ENCODE measurements around the gene GPR155.
A peak's percentile ranks its signal among the peaks of the same experiment; 100 is the strongest.
"Not testable (repeated sequence)": the region's sequence is repeated elsewhere in the genome, so short reads cannot be mapped to it uniquely, and the experiment has no call there.

GPR155 gene

DNA sequence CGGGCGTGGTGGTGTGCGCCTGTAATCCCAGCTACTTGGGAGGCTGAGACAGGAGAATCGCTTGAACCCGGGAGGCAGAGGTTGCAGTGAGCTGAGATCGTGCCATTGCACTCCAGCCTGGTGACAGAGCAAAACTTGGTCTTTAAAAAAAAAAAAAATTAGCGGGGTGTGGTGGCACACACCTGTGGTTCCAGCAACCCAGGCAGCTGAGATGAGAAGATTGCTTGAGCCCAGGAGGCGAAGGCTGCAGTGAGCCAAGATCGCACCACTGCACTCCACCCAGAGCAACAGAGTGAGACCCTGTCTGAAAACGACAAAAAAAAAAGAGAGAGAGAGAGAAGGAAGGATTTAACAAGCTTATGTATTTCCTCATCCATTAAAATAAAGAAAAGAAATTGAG, 2.7 kb upstream of the GPR155 start:
- not testable (repeated sequence) for DNase-seq

GRCh38 chr2:174487820-174488162, 962 bp upstream of the GPR155 start:
- no peak for DNase-seq

- DNase-seq = peak; percentile 82
Measured at GRCh38 chr2:174487108-174487819, 435 bp upstream of the GPR155 start.

- DNase-seq = no peak
Measured at GRCh38 chr2:174485788-174486562, 854 bp downstream of the GPR155 start.

DNA sequence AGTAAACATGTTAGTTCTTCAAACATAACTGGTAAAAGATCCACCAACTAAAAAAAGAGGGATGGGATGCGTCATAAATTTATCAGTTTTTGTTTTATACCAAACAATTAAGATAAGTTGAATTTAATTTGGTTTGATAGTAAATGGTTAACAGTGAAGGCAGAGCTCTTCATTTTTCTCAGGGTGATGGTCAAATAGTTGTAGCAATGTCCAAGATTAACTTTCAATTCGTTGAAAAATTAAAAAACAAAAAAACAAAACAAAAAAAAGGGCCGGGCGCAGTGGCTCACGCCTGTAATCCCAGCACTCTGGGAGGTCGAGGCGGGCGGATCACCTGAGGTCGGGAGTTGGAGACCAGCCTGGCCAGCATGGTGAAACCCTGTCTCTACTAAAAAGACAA, 1.8 kb downstream of the GPR155 start:
- not testable (repeated sequence) for DNase-seq

- DNase-seq = no peak
Measured at GRCh38 chr2:174484573-174484972, 2.3 kb downstream of the GPR155 start.

GRCh38 chr2:174482854-174483253, 4.0 kb downstream of the GPR155 start:
- DNase-seq = no peak

GRCh38 chr2:174477759-174478158, 9.1 kb downstream of the GPR155 start:
- no peak for DNase-seq

DNA sequence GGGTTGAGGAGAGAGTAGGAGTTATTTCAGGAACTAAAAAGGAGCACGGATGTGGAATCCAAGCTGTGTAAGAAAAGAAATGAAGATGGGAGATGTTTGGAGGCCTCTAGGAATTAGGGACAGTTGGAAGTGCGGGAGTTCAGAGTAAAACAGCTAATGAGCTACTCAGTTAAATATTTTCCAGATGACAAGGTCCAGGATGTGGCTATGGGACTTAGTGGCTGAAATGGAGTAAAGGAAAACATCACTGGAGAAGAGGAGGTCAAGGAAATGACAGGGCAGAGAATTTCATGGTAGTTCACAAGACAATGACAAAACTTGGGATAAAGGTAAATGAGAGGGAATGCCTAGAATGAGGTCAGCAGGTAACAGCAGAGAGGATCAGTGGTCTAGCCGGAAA, 13.0 kb downstream of the GPR155 start:
- no peak for DNase-seq

DNA sequence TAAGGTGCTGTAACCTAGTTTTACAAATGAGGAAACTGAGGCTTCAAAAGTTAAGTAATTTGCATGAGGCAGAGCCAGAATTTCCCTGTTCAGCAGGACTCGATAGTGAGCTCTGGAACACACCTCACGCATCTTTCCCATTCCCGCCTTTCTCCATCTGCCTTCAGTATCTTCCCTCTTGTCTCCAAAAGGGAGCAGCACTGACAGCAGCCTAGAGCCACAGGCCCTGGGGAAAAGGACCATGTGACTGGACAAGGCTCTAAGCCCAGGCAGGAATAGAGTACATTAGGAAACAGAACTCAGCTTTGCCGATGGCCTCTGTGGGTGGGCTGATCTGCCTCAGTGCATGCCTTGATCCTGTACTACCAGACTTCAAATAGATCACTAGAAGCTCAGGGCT, 21.5 kb downstream of the GPR155 start:
- DNase-seq = no peak

- DNase-seq = no peak
Measured at GRCh38 chr2:174461221-174461620, 25.6 kb downstream of the GPR155 start.

GRCh38 chr2:174454566-174454965, 32.3 kb downstream of the GPR155 start:
- DNase-seq = no peak

DNA sequence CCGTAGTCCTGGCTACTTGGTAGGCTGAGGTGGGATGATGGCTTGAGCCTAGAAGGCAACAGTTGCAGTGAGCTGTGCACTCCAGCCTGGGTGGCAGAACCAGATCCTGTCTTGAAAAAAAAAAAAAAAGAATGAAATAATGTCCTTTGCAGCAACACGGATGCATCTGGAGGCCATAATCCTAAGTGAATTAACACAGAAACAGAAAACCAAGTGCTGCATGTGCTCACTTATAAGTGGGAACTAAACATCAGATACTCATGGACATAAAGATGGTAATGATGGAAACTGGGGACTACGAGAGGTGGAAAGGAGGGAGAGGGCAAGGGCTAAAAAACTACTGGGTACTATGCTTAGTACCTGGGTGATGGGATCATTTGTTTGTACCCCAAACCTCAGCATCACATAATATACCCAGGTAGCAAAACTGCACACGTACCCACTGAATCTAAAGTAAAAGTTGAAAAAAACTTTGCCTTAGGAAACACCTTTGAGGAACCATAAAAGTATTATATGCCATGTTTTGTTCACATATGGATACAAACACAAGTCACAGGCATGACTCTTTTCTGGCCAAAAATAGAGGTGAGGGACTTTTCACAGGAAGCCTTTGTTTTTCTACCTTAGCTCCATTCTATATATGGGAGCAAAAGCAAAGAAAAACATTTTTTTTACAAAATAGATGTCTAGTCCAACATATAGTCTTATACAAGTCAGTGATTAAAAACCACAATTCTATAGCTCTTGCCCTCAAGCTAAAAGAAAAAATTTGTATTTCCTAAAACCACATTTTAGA, 36.6 kb downstream of the GPR155 start:
- DNase-seq = no peak

DNA sequence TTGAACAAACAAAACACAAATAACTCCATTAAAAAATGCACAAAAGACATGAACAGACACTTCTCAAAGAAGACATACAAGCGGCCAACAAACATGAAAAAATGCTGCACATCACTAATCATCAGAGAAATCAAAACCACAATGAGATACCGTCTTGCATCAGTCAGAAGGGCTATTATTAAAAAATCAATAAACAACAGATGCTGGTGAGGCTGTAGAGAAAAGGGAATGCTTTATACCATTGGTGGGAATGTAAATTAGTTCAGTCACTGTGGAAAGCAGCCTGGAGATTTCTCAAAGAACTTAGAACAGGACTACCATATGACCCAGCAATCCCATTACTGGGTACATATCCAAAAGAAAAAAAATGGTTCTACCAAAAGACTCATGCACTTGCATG, 37.8 kb downstream of the GPR155 start:
- DNase-seq = no peak

GRCh38 chr2:174446531-174446930, 40.3 kb downstream of the GPR155 start:
- no peak for DNase-seq

DNA sequence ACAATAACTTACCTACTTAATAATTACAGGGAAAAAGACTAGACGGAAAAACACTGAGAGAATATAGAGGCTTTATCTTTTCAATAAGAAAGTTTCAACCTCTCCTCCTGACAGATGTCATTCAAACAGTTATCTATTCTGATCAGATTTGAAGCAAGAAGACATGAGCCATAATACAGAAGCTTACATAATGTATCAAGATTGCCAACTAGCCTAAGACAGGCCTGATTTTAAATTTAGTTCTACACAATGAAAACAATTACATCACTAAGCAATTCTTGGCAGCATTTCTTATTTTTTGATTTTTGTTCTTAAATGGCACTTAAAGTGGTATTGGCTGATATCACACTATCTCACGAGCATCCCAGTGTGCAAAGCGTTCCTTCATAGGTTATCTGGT, 41.6 kb downstream of the GPR155 start:
- DNase-seq = no peak

- no peak for DNase-seq
Measured at GRCh38 chr2:174444761-174445160, 42.1 kb downstream of the GPR155 start.

DNA sequence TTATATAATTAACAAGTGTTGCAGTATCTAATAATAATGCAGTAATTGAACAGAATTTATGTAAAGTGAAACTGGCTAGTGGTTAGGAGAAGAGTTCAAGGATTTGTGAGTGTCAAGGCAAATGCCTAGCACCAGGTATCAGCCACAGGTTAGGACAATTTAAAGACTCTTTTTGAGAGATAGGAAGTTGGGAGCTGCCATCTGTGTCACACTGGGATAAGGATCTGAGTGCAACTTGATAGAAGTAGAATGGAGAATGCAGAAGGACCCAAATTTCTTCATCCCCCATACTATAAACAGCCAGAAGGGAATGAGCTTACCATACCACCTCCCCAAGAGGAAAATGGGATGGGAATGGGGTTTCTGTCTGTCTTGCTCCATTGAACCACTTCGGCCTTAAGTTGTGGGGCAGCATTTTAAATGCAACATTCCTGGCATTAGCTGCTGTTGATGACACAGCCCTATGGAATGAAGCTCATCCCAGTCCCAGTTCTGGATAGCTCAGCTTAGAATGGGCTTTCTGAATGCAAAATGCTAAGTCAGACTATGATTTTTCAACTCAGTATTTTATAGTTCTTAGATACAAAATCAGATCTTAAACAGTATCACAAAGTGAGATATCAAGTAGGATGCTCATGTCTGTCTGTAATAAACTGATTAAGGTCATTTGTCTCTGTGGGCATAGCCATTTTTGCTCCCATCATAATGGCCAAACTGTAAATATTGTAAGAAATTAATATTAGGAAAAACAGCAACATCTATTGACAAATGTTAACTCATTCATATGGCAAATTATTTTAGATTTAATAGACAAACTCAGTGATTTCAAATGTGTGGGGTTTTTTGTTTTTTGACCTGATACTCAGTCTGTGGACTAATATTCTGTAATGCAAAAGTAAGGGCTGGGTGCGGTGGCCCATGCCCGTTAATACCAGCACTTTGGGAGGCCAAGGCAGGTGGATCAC, 44.0 kb downstream of the GPR155 start:
- no peak for DNase-seq

DNA sequence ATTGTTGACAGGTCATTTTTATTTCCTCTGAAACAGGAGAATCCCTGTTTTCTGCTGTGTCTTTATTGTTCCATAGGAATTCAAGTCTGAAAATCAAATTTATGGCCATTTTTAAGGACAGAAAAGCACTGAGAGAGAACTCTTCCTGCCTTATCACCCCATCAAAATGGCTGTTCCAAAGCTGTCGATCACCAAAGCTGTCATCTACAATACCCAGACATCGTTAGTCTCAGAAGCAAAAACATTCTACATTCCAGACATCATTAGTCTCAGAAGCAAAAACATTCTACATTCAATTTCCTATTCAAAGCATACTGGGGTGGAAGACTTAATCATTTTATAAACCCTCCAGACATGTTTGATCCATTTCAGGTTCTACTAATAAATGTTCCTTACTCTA, 46.9 kb downstream of the GPR155 start:
- no peak for DNase-seq

DNA sequence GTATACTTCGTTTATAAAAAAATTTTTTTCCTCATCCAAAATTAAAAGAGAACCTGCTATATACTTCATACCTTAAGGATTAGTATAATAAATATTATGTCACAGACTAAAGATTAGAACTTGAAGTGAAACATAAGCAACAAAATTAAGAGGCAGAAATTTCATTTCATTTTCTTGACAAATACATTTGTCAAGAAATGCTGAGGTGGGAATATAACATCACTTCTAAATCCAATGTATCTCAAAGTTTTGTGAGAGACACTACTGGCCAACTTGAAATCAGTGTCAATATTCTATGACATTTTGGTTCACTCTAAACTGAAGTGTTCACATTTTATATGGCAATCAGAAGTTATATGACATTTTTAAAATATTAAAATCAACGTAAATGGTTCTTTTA, 47.5 kb downstream of the GPR155 start:
- DNase-seq = no peak

GRCh38 chr2:174438146-174438886, 48.5 kb downstream of the GPR155 start:
- DNase-seq = no peak

DNA sequence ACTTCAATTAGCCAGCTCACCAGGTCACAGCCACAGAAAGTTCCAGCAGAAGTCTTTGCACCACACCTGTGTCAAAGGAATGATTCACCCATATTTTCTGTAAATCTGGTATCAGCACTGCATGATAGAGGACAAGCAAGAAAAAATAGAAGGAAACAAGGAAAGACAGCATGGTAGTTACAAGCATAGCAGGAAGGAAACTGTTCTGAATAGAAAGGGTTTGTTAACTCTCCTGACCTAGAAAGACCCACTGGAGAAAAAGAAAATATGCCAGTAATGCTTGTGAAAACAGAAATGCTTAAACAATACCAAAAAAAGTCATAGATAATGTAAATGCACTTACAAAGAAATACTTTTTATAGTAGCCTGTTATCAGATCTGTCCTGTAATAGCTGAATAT, 50.5 kb downstream of the GPR155 start:
- DNase-seq = no peak
